ENCODE results near the gene DNAH10. TPM values are rescaled to one million over a fixed set of nuclear protein-coding genes. Genes with fewer than 3 reads are reported as not detected.
A peak's percentile ranks its signal among the peaks of the same experiment; 100 is the strongest.

Gene DNAH10
- total RNA-seq, 1 donor from 2014 or later: 0.54 TPM

DNA sequence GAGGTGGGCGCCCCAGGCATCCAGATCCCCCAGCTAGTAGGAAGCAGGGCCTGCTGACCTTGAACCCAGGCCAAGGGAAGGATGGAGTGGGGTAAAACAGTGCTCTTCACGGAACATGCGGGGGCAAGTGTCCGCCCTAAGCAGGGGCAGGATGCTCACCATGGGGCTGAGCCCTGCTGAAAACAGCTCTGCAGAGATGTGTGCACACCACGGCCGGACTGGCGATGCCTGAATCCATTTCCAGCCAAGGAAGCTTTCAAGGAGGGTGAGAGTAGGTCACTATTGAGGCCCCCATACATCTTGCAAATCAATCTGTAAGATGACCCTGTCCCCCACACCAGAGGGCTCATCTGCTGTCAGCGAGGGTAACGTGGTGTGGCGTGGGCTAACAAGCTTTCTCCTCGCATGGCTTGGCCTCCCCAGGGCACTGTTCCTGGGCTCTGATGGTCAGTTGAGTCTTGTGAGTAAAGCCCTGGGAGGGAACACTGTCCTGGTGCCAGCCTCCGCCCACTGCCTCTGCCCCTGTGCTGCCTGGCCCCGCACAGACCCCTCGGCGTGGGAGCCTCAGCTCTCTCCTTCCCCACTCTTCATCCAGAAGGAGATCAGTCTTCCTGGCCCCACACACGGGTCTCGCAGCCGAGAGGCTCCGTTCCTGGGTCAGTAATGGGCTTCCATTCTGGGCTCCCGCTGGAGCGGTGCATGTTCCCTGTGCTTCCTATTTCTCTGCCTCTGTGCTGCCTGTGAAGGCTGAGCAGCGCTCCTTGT lies 141.4 kb downstream of the DNAH10 start:
- no peak for FAIRE-seq
- no peak overlapping the region for H2AFZ ChIP-seq (ENCODE audit: low read depth, low read length)
- H4K20me1 ChIP-seq (ENCODE audit: insufficient read depth, low read length): no peaks in the 10 kb centered on the region
- peaks cover 10% of the 10 kb centered on the region for H3K27me3 Mint-ChIP-seq (ENCODE audit: low read depth, unreplicated experiment)
- H3K4me1 Mint-ChIP-seq (ENCODE audit: low read depth, unreplicated experiment): peaks cover 15% of the 10 kb centered on the region
- no peaks in the 10 kb centered on the region for H3K27me3 ChIP-seq (ENCODE audit: insufficient read depth, low read length)
- H3K4me3 Mint-ChIP-seq (ENCODE audit: unreplicated experiment): no peak overlapping the region
- no peaks in the 10 kb centered on the region for H3K79me2 ChIP-seq (ENCODE audit: insufficient read depth, low read length)
- H3K9me3 ChIP-seq (ENCODE audit: insufficient read depth, low read depth, low read length): peaks cover 4% of the 10 kb centered on the region
- no peak overlapping the region for H3K27ac Mint-ChIP-seq (ENCODE audit: unreplicated experiment)
- H3K4me2 ChIP-seq (ENCODE audit: low read length): no peak overlapping the region
- no peak for DNase-seq (ENCODE audit: low read depth)
- H3K9me3 Mint-ChIP-seq (ENCODE audit: unreplicated experiment): peaks cover 6% of the 10 kb centered on the region
- H3K4me3 ChIP-seq (ENCODE audit: insufficient read depth, low read depth, low read length): no peak overlapping the region
- H3K36me3 ChIP-seq (ENCODE audit: insufficient read depth, low read length): no peaks in the 10 kb centered on the region
- no peak overlapping the region for H3K27ac ChIP-seq (ENCODE audit: low read depth, low read length)
- H3K9ac ChIP-seq (ENCODE audit: low read length): no peak overlapping the region
- TF ChIP-seq, protein P1, sequence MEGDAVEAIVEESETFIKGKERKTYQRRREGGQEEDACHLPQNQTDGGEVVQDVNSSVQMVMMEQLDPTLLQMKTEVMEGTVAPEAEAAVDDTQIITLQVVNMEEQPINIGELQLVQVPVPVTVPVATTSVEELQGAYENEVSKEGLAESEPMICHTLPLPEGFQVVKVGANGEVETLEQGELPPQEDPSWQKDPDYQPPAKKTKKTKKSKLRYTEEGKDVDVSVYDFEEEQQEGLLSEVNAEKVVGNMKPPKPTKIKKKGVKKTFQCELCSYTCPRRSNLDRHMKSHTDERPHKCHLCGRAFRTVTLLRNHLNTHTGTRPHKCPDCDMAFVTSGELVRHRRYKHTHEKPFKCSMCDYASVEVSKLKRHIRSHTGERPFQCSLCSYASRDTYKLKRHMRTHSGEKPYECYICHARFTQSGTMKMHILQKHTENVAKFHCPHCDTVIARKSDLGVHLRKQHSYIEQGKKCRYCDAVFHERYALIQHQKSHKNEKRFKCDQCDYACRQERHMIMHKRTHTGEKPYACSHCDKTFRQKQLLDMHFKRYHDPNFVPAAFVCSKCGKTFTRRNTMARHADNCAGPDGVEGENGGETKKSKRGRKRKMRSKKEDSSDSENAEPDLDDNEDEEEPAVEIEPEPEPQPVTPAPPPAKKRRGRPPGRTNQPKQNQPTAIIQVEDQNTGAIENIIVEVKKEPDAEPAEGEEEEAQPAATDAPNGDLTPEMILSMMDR (IDR thresholded peaks at IDR 0.05; ENCODE audit: insufficient read depth, low read depth, low read length): no peak
- no peak for TF ChIP-seq EZH2 (IDR thresholded peaks at IDR 0.05; ENCODE audit: insufficient read depth, low read length)
- no peaks in the 10 kb centered on the region for H3K36me3 Mint-ChIP-seq (ENCODE audit: low read depth, unreplicated experiment)
- peaks cover 4% of the 10 kb centered on the region for H3K4me1 ChIP-seq (ENCODE audit: insufficient read depth, low read length)

DNA sequence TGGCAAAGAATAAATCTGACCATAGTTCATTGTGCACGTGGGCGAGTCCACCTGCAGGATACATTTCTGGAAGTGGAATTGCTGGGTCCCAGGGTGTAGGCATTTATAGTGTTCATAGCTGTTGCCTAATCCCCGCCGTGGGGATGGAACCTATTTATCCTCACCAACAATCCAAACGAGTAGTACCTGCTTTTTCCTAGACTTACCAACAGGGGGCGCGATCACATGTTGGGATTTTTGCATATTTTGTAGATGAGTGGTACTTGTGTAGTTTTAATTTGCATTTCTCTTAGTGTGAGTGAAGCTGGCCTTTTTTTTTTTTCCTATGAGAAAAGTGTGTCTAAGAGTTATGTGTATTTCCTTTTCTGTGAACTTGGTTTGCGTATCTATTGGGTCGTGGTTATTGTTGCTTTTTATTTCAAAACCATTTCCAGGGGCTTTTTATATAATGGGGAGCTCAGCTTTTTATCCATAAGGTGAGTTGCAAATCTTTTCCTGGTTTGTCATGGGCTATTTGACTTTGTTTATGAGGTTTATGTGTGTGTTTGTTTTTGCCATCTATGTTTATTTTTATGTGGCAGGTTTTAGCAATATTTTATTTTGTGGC lies 143.3 kb downstream of the DNAH10 start:
- Mint-ChIP-seq H3K27me3 (ENCODE audit: low read depth, unreplicated experiment) (peaks cover 10% of the 10 kb centered on the region), H3K9me3 (ENCODE audit: unreplicated experiment) (peaks cover 5% of the 10 kb centered on the region), H3K4me1 (ENCODE audit: low read depth, unreplicated experiment) (peaks cover 15% of the 10 kb centered on the region), H3K36me3 (ENCODE audit: low read depth, unreplicated experiment) (no peaks in the 10 kb centered on the region), H3K27ac (ENCODE audit: unreplicated experiment) (no peak overlapping the region), H3K4me3 (ENCODE audit: unreplicated experiment) (no peak overlapping the region)
- Histone ChIP-seq H2AFZ (ENCODE audit: low read depth, low read length) (no peak overlapping the region), H3K4me2 (ENCODE audit: low read length) (no peak overlapping the region), H3K4me1 (ENCODE audit: insufficient read depth, low read length) (peaks cover 4% of the 10 kb centered on the region), H4K20me1 (ENCODE audit: insufficient read depth, low read length) (no peaks in the 10 kb centered on the region), H3K79me2 (ENCODE audit: insufficient read depth, low read length) (no peaks in the 10 kb centered on the region), H3K9me3 (ENCODE audit: insufficient read depth, low read depth, low read length) (no peaks in the 10 kb centered on the region), H3K27ac (ENCODE audit: low read depth, low read length) (no peak overlapping the region), H3K36me3 (ENCODE audit: insufficient read depth, low read length) (no peaks in the 10 kb centered on the region), H3K27me3 (ENCODE audit: insufficient read depth, low read length) (no peaks in the 10 kb centered on the region), H3K9ac (ENCODE audit: low read length) (no peak overlapping the region), H3K4me3 (ENCODE audit: insufficient read depth, low read depth, low read length) (no peak overlapping the region)
- FAIRE-seq (peak; percentile 81), DNase-seq (ENCODE audit: low read depth) (peak; percentile 59)
- TF ChIP-seq EZH2 (IDR thresholded peaks at IDR 0.05; ENCODE audit: insufficient read depth, low read length): no peak
- TF ChIP-seq, protein P1 (IDR thresholded peaks at IDR 0.05; ENCODE audit: insufficient read depth, low read depth, low read length): peak; percentile 90

Measured in astrocyte (in vitro differentiated cells and primary cell).